SK-N-SH treated with all-trans-retinoic acid at 6 μM for 48 hours (cell line): ENCODE data around the gene PRKAR1B.

ENCODE experiments used
- CSRNP3 ChIP-seq: fragments of 250-450 bp; sonication (Bioruptor Pico); IDR thresholded peaks from 2 replicates; pipeline ENCODE4 v1.5.1; 2021; ENCODE audit warnings: mild to moderate bottlenecking, moderate library complexity
- ZFP30 ChIP-seq: fragments of 450-650 bp; formaldehyde crosslinking; IDR thresholded peaks from 2 replicates; pipeline ENCODE4 v1.5.0; 2022; ENCODE audit warnings: mild to moderate bottlenecking, moderate library complexity

- TF ChIP-seq CSRNP3 (CRISPR knock-in tag) (no peak), ZFP30 (CRISPR knock-in tag) (no peak)
Measured at GRCh38 chr7:747186-747585, 20.1 kb upstream of the PRKAR1B start.
